Gastroesophageal sphincter (tissue), 4 donors: ENCODE data around the gene CRYAB. TPM values are rescaled to one million over a fixed set of nuclear protein-coding genes. Genes with fewer than 3 reads are reported as not detected.

Experiments
- ATAC-seq: fragments of 150-250 bp; one replicate; pipeline ENCODE4 v1.9.1; 2016; ENCODE audit warnings: mild to moderate bottlenecking, moderate library complexity
- H3K27ac ChIP-seq, 4 donors: fragments of 200-600 bp; sonication (generic) in 3 of 4; 1 replicate in 3 of 4; 2 replicates in 1 of 4; pipeline ENCODE4 v1.5.1; 2016 to 2019
- H3K27me3 ChIP-seq: fragments of 200-600 bp; sonication (generic); one replicate; pipeline ENCODE4 v1.5.1; 2019
- H3K36me3 ChIP-seq, 2 donors: fragments of 200-600 bp; sonication (generic); one replicate each; pipeline ENCODE4 v1.5.1; 2019; ENCODE audit warnings: control low read depth in 1 of 2
- H3K4me1 ChIP-seq, 3 donors: fragments of 200-600 bp; sonication (generic); 1 replicate in 2 of 3; 2 replicates in 1 of 3; pipeline ENCODE4 v1.5.1; 2016 to 2019; ENCODE audit warnings: control low read depth in 2 of 3
- H3K4me3 ChIP-seq, 2 donors: fragments of 200-600 bp; sonication (generic); one replicate each; pipeline ENCODE4 v1.5.1; 2019; ENCODE audit warnings: mild to moderate bottlenecking in 1 of 2, moderate library complexity in 1 of 2
- H3K9me3 ChIP-seq, 3 donors: fragments of 200-600 bp; sonication (generic); one replicate each; pipeline ENCODE4 v1.5.1; 2017 to 2019; ENCODE audit warnings: control low read depth in 2 of 3
- EP300 ChIP-seq: sonication (generic); formaldehyde crosslinking; IDR thresholded peaks from one replicate; pipeline ENCODE4 v1.6.1; 2017; ENCODE audit warnings: antibody characterized with exemption, mild to moderate bottlenecking
- POLR2A ChIP-seq, 2 donors: fragments of 450-650 bp; IDR thresholded peaks; one replicate each; pipeline ENCODE4 v1.6.1; 2017; ENCODE audit warnings: antibody characterized with exemption in 2 of 2, mild to moderate bottlenecking in 2 of 2, moderate library complexity in 1 of 2
- POLR2AphosphoS5 ChIP-seq: sonication (generic); formaldehyde crosslinking; IDR thresholded peaks from one replicate; pipeline ENCODE4 v1.6.1; 2017; ENCODE audit warnings: antibody characterized with exemption
- WGBS, 2 donors: methylation state at CpG; one replicate each; pipeline ENCODE4 v1.1.5; 2018; ENCODE audit warnings: low coverage in 1 of 2; 5-methylcytosine and 5-hydroxymethylcytosine counted together
- total RNA-seq, 4 donors: library from RNA; depleted of rRNA; stranded (reverse); fragments of >200 nt; gene quantifications; one replicate each; pipeline ENCODE4 v1.1.0, GENCODE V29; 2016
- TF ChIP-seq, protein P1 (sequence below), 4 experiments: fragments of 200-600 bp in 2 of 4; fragments of 450-650 bp in 2 of 4; sonication (generic) in 1 of 4; IDR thresholded peaks; one replicate each; pipeline ENCODE4 v1.5.1; 2017 to 2019; ENCODE audit warnings: antibody characterized with exemption in 4 of 4, mild to moderate bottlenecking in 2 of 4, moderate library complexity in 2 of 4

Gene CRYAB
- total RNA-seq, 4 donors from 2014 or later = 254 to 440 (median 294) TPM

DNA sequence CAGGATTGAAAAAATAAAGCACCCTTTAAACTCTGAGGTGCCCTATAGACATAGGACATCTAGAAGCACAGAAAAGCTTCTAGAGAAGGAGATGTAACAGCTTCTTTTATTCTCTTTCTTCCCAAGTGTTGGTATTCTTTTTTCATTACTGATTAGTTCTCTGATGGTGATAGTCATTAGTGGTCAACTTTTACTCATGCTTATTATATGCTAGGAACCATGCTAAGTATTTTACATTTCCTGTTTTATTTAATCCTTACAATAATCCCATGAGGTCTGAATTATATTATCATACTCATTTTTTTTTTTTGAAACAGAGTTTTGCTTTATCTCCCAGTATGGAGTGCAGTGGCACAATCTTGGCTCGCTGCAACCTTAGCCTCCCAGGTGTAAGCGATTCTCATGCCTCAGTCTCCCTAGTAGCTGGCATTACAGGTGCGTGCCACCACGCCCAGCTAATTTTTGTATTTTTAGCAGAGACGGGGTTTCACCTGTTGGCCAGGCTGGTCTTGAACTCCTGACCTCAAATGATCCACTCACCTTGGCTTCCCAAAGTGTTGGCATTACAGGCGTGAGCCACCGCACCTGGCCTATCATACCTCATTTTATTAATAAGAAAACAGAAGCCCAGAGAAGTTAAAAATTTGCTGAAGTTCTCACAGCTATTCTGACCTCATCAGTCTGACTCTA, 10.1 kb upstream of the CRYAB start:
- Histone ChIP-seq H3K4me1 (peaks cover 8 to 55% (median 28%) of the 10 kb centered on the region in 3 donors), H3K36me3 (no peaks in the 10 kb centered on the region), H3K27ac (peak overlapping the region in 3 of 4 donors; percentile 22 to 92 (median 91)), H3K9me3 (no peaks in the 10 kb centered on the region), H3K27me3 (no peaks in the 10 kb centered on the region), H3K4me3 (no peak overlapping the region)
- no peak for ATAC-seq
- TF ChIP-seq EP300 (no peak), POLR2A (IDR thresholded peaks at IDR 0.05) (no peak), POLR2AphosphoS5 (no peak)
- TF ChIP-seq, protein P1, sequence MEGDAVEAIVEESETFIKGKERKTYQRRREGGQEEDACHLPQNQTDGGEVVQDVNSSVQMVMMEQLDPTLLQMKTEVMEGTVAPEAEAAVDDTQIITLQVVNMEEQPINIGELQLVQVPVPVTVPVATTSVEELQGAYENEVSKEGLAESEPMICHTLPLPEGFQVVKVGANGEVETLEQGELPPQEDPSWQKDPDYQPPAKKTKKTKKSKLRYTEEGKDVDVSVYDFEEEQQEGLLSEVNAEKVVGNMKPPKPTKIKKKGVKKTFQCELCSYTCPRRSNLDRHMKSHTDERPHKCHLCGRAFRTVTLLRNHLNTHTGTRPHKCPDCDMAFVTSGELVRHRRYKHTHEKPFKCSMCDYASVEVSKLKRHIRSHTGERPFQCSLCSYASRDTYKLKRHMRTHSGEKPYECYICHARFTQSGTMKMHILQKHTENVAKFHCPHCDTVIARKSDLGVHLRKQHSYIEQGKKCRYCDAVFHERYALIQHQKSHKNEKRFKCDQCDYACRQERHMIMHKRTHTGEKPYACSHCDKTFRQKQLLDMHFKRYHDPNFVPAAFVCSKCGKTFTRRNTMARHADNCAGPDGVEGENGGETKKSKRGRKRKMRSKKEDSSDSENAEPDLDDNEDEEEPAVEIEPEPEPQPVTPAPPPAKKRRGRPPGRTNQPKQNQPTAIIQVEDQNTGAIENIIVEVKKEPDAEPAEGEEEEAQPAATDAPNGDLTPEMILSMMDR (IDR thresholded peaks at IDR 0.05) = no peak
- WGBS, 2 donors = 94 to 100% methylated on average over 2 to 7 of the region's 7 CpGs

DNA sequence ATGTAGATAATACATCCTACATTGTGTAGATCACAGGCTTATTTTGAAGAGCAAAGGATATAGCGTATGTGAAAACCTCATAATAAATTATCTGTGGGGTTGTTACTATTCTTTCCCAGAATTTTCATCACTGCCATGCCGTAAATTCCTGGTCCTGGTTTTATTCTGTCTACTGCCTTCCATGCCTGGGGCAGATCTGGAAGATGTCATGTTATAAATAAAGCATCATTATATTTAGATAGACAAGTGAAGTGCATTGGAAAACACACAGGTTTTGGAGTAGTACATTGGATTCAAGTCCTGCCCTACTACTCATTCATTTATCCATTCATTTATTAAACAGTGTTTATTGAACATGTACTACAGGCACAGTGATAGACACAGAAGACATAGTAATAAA, 9.3 kb upstream of the CRYAB start:
- Histone ChIP-seq H3K36me3 (no peaks in the 10 kb centered on the region), H3K27me3 (no peaks in the 10 kb centered on the region), H3K4me3 (no peak overlapping the region), H3K27ac (peak overlapping the region in 2 of 4 donors; percentile 1 to 92), H3K9me3 (no peaks in the 10 kb centered on the region), H3K4me1 (peaks cover 8 to 54% (median 23%) of the 10 kb centered on the region in 3 donors)
- no peak for TF ChIP-seq POLR2AphosphoS5
- TF ChIP-seq POLR2A (IDR thresholded peaks at IDR 0.05) = no peak
- no peak for TF ChIP-seq EP300
- TF ChIP-seq, protein P1 (IDR thresholded peaks at IDR 0.05) = no peak
- WGBS, 2 donors = 49 to 71% methylated on average over 2 of the region's 2 CpGs
- ATAC-seq = no peak

DNA sequence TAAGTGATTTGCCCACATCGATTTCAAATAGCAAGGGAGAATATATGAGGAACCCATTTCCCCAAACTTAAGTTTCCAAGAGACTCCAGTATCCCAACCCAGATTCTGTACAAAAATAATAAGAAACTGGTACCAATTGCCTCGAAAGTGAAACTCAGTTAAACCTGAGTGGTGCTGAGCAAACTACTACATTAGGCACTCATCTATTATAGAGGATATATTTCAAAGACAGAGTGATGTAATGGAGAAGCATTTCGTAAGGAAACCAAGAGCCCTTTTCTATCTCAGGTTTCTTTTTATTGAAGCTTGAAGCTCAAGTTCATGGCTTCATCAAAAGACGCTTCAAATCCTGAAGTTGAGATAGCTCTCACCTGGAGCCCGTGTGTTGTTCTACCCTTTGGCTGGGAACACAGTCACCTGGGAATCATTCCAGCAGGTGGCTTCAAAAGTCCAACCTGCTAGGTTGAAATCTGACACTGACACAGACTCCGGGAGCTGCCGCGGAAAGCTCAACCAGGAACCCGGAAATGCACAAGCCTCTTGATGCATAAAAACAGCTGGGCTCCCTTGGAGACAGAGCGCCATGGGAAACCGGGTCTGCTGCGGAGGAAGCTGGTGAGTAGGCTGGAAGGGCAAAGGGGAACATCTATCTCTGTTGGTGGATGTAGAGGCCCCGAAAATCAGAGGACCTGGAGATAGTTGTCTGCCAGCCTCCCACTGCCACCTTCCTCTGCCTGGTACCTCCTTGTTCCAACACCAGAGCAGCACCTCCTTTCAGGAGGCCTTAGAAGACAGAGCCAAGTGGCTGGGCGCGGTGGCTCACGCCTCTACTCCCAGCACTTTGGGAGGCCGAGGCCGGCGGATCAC, 7.1 kb upstream of the CRYAB start, which contains the start of gene C11orf52:
Gene C11orf52 (plus strand): TSS at position 524 of the 867 bp plus-strand sequence. CDS start 60 bp downstream, at position 584.
- peak within 1 kb of the TSS in 3 of 4 donors; percentile 27 to 50 (median 36) for H3K27ac ChIP-seq
- TF ChIP-seq EP300 = no peak
- TF ChIP-seq POLR2AphosphoS5 = no peak
- TF ChIP-seq, protein P1 (IDR thresholded peaks at IDR 0.05) = no peak
- no peak for TF ChIP-seq POLR2A (IDR thresholded peaks at IDR 0.05)
- WGBS, 2 donors = 50 to 79% methylated on average over 3 to 10 of the region's 19 CpGs
- no peaks in the 10 kb centered on the region for H3K27me3 ChIP-seq
- H3K4me3 ChIP-seq = no peak within 1 kb of the TSS
- H3K36me3 ChIP-seq = no peaks in the 10 kb centered on the region
- H3K9me3 ChIP-seq = no peaks in the 10 kb centered on the region
- H3K4me1 ChIP-seq = peaks cover 2 to 54% (median 13%) of the 10 kb centered on the region in 3 donors
- ATAC-seq = no peak

- 92 to 94% methylated on average over 3 of the region's 3 CpGs for WGBS, 2 donors
- no peak overlapping the region for H3K4me3 ChIP-seq
- TF ChIP-seq, protein P1 (IDR thresholded peaks at IDR 0.05) = no peak
- TF ChIP-seq EP300 = no peak
- TF ChIP-seq POLR2A (IDR thresholded peaks at IDR 0.05) = no peak
- no peak for TF ChIP-seq POLR2AphosphoS5
- H3K27me3 ChIP-seq = no peaks in the 10 kb centered on the region
- H3K27ac ChIP-seq = no peak overlapping the region
- ATAC-seq = no peak
- peaks cover 0 to 50% (median 10%) of the 10 kb centered on the region in 3 donors for H3K4me1 ChIP-seq
- H3K36me3 ChIP-seq = no peaks in the 10 kb centered on the region
- H3K9me3 ChIP-seq = no peaks in the 10 kb centered on the region
Observed at GRCh38 chr11:111917788-111918187, 6.2 kb upstream of the CRYAB start.
